Astrocyte of the spinal cord (primary cell): ENCODE measurements around the gene FGF21.

Experiments
- DNase-seq: peaks from one replicate; pipeline ENCODE4 v3.0.0; 2011; ENCODE audit warnings: low read depth, low spot score
- H3K4me3 ChIP-seq: 2 replicates; pipeline ENCODE4 v1.5.1; 2011; ENCODE audit warnings: low read depth, mild to moderate bottlenecking, low read length, moderate library complexity
- CTCF ChIP-seq: IDR thresholded peaks from 2 replicates; pipeline ENCODE4 v1.5.1; 2012; ENCODE audit warnings: low read depth, mild to moderate bottlenecking, low read length, inconsistent platforms
- in situ Hi-C: cut with HindIII; loops from 2 replicates; pipeline ENCODE4 v1.10.0; 2017; ENCODE audit warnings: low sequenced_read_pairs

Gene FGF21

GRCh38 chr19:48755084-48755641 is at the start of gene FGF21:
TSS of gene FGF21 (plus strand) at chr19:48755524. CDS start at chr19:48756237, 713 bp downstream.
- H3K4me3 ChIP-seq, result no peak within 1 kb of the TSS
- in situ Hi-C loops, result no loop called here
- DNase-seq, result no peak
- TF ChIP-seq CTCF, result no peak

DNA sequence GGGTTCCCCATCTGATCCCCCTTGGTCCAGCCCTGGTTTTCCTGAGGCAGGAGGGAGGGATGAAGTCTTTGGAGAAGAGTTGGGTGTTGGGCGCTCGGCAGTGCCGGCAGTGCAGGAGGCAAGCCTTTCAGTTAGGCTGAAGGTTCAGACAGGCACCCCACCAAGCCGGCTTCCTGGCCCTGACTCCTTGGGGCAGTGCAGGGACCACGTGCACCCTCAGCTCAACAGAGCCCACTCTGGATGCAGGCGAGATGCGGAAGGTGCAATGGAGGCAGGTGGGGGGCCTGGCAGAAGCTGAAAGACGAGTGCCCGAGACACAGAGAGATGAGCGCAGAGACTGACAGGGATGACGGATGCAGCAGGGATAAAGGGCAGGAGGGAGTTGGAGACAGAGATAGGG is 46.9 kb upstream of the FGF21 start:
- in situ Hi-C loops, result no loop called here
- TF ChIP-seq CTCF, result no peak
- no peak overlapping the region for H3K4me3 ChIP-seq
- no peak for DNase-seq

GRCh38 chr19:48711106-48711662 is 44.1 kb upstream of the FGF21 start:
- DNase-seq, result no peak
- no peak for TF ChIP-seq CTCF
- in situ Hi-C loops, result no loop called here
- H3K4me3 ChIP-seq, result no peak overlapping the region

DNA sequence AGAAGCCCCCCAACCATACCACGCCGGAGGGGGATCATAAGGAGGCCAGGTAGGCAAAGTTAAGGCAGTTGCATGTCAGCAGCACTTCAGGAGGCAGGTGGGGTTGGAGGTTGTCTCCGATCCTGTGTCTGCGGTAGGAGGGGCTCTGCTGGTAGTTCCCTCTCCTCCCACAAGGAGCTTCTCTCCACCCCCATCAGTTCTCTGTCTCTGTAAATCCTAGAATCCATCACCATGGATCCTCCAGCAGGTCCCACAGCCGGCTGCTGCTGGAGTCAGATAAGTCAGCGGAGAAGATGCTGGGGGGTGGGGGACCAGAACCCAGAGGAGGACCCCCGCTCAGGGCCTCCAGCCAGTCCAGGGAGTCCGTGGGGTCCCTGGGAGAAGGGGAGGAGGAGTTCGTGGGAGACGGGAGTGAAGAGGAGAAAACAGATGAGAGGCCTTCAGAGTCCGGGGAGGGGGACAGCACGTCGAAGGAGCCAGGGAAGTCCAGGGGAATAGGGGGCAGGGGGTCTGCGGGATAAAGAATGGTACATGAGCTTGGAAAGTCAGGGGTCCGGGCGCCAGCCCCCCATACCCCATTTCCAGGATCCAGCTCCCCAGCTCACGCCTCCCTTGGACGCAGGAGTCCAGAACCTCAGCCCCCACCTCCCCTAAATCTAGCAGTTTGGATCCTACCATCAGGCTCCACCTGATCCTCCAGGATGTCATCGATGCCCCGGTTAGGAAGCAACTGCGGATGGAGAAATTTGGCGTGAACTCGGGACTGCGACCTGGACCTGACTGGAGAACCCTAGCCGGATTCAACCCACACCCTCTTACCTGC is 42.1 kb upstream of the FGF21 start:
- peak; percentile 41 for TF ChIP-seq CTCF
- in situ Hi-C loops, result no loop called here
- H3K4me3 ChIP-seq, result peak overlapping the region; percentile 73
- DNase-seq, result no peak

GRCh38 chr19:48713864-48714755 is 41.2 kb upstream of the FGF21 start:
- TF ChIP-seq CTCF, result no peak
- peak overlapping the region; percentile 73 for H3K4me3 ChIP-seq
- in situ Hi-C loops, result no loop called here
- peak; percentile 100 for DNase-seq
